VCaP (cell line): ENCODE results near the gene CREB3L4.

Source experiments
- H3K27ac ChIP-seq: fragments of 450-650 bp; 2 replicates; pipeline ENCODE4 v1.5.1; 2017
- CTCF ChIP-seq: fragments of 450-650 bp; conservative IDR thresholded peaks from 2 replicates; pipeline ENCODE4 v1.5.1; 2017; ENCODE audit warnings: mild to moderate bottlenecking, moderate library complexity

The CREB3L4 gene

DNA sequence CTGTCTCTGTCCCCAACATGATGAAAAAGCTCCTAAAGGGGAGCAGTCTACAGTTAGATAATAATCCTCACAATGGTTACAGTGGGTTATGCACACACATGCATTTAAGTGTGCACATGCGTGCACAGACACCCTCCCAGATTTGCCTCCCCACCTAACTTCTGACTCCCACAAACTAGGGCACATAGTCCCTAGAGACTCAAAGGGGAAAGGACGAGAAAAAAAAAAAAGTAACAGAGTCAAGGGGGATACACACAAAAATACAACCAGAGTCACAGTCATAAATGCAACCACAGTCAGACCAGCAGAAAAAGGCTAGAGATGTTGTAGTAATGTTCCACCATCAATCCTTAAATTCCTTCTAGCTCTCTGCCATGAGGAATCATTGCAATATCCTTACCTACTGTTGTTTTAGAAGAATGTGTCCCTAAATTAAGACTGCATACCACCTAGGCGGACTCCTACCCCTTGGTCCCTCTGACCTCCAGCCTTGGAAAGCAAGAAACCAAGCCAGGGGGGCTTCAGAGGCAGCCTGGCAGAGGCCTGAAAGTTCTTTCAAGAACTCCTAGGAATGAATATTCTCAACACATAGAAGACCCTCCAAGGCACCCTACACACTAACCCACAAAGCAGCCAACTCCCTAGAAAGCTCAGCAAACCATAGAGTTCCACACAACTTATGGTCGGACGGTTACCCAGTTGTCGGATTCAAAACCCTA lies 10.5 kb upstream of the CREB3L4 start:
- no peak for TF ChIP-seq CTCF
- H3K27ac ChIP-seq: peak overlapping the region; percentile 95

DNA sequence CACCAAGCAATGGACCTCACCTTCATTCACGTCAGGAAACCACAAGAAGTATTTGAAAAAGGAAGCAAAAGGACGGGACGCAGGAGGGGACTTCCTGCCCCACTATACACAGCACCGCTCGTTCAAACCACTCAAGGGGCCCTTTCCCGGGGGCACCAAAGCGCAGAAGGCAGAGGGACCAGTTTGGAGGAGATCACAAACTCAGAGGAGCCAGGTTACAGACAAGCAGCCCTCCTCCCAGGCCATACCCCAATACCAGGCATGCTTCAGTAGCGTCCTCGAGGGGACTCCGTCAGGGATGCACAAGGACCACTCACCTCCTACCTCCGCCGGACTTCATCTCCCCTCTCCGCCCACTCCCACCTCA lies 10.0 kb upstream of the CREB3L4 start:
- H3K27ac ChIP-seq: peak overlapping the region; percentile 95
- no peak for TF ChIP-seq CTCF

DNA sequence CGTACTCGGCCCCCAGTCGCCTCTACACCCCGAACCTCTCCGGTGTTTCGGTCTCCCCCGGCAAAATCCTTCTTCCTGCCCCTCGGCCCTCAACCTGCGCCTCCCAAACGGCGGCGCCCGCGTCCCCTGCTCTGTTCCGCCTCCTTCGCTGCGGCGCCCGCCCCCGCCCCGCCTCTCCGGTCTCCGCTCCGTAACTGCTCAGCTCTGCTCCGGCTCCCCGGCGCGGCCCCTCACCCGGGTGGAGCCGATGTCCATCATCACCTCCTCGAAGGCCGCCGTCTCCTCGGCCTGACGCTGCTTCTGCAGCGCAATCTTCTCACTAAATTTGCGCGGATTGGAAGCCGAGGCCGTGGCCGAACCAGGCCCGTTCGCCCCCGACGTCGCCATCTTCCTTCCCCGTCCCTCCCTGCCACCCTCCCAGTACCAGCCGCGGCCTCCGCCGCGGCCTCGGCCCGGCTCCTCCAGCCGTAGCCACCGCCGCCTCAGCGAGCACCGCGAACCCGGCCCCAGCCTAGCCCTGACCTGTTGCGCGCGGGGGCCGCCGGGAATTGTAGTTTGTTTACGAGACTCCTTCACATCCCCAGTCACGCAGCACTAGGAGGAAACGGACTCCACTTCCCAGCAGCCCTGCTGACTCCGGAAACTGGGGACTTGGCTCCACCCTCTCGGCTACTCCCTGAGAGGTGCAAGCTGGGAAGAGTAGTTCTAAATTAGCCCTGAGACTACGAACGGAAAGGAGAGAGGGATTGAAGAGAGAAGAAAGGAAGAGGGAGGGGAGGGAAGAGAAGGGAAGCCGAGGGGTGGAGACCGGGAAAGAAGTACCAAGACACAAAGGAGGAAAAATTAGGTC lies 9.4 kb upstream of the CREB3L4 start, which contains the start of gene CRTC2:
TSS of gene CRTC2 (minus strand) at position 502 of the 850 bp plus-strand sequence. CDS start at position 387, 115 bp downstream.
- TF ChIP-seq CTCF: no peak
- H3K27ac ChIP-seq: peak within 1 kb of the TSS; percentile 95

DNA sequence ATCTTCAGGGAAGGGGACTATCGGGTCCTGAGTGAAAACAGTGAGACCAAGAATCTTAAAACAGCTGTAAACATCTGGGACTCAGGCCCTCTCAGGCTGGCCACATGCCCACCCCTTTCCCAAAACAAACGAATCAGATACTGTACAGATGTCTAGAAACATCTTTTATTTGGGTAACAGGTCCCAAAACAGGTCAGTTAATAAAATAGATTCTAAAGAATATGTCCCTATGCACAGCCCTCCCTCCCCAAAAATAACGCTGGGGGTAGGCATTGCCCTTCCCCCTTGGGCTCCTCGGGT lies 8.8 kb upstream of the CREB3L4 start:
- TF ChIP-seq CTCF: no peak
- H3K27ac ChIP-seq: peak overlapping the region; percentile 95

- H3K27ac ChIP-seq: peak overlapping the region; percentile 95; the same call in 1 of the 2 replicates
These were observed 8.2 kb upstream of the CREB3L4 start for GRCh38 chr1:153959454-153959853.

GRCh38 chr1:153960206-153960605 lies 7.5 kb upstream of the CREB3L4 start:
- H3K27ac ChIP-seq: no peak overlapping the region
- no peak for TF ChIP-seq CTCF

More at GRCh38 chr1:153959454-153959853, 8.2 kb upstream of the CREB3L4 start:
- no peak for TF ChIP-seq CTCF

DNA sequence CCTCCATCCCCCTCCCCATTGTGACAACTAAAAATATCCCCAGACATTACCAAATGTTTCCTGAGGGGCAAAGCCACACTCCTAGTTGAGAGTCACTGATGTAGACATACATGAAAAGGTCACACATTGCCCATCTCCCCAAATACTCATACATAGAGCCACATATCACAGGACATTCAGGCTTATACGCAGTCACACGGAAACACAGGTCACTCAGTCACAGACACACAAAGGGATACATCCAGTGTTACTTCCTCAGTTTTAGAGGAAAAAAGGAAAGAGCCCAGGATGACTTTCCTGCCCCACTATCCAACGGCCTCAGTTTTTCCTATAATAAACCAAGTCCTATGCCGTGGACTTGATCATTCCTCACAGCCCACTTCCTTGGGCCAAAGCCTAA lies 6.3 kb upstream of the CREB3L4 start:
- TF ChIP-seq CTCF: no peak
- H3K27ac ChIP-seq: peak overlapping the region; percentile 99; the same call in 1 of the 2 replicates
